OCI-LY1 (cell line): ENCODE measurements around the gene ANXA2R.

Experiments
- H2AFZ ChIP-seq: fragments of 200-600 bp; sonication (generic), shearing (Covaris generic); 2 replicates; pipeline ENCODE4 v1.6.0; 2014; ENCODE audit warnings: antibody characterized with exemption, mild to moderate bottlenecking, low read length
- H3F3A ChIP-seq: fragments of 200-600 bp; sonication (generic), shearing (Covaris generic); 2 replicates; pipeline ENCODE4 v1.6.0; 2014; ENCODE audit warnings: mild to moderate bottlenecking, antibody characterized with exemption, low read length, moderate library complexity; ENCODE audit not compliant: insufficient read depth
- H3K27ac ChIP-seq: fragments of 200-600 bp; sonication (generic); 2 replicates; pipeline ENCODE4 v1.5.1; 2014; ENCODE audit warnings: low read length, mixed run types, mild to moderate bottlenecking, low read depth; ENCODE audit not compliant: poor library complexity, severe bottlenecking
- H3K27me3 ChIP-seq: fragments of 200-600 bp; sonication (generic); 2 replicates; pipeline ENCODE4 v1.6.0; 2014; ENCODE audit warnings: antibody characterized with exemption, mild to moderate bottlenecking, low read length, moderate library complexity; ENCODE audit not compliant: insufficient read depth
- H3K36me3 ChIP-seq: fragments of 200-600 bp; sonication (generic); 2 replicates; pipeline ENCODE4 v1.6.1; 2014; ENCODE audit warnings: mild to moderate bottlenecking, antibody characterized with exemption, low read length, moderate library complexity, mixed read lengths; ENCODE audit not compliant: insufficient read depth
- H3K4me1 ChIP-seq: fragments of 200-600 bp; sonication (generic); 2 replicates; pipeline ENCODE4 v1.5.1; 2014; ENCODE audit warnings: mild to moderate bottlenecking, low read length, moderate library complexity; ENCODE audit not compliant: insufficient read depth, severe bottlenecking
- H3K4me2 ChIP-seq: fragments of 200-600 bp; sonication (generic), shearing (Covaris generic); 2 replicates; pipeline ENCODE4 v1.6.1; 2014; ENCODE audit warnings: low read length
- H3K4me3 ChIP-seq: fragments of 200-600 bp; sonication (generic); 2 replicates; pipeline ENCODE4 v1.5.1; 2014; ENCODE audit warnings: low read length, low read depth, mild to moderate bottlenecking, mixed read lengths; ENCODE audit not compliant: poor library complexity, severe bottlenecking
- H3K79me2 ChIP-seq: fragments of 200-600 bp; shearing (Covaris generic); 2 replicates; pipeline ENCODE4 v1.6.1; 2016; ENCODE audit warnings: mixed run types, low read length, mixed read lengths; ENCODE audit not compliant: insufficient read depth
- H3K9ac ChIP-seq: fragments of 200-600 bp; sonication (generic), shearing (Covaris generic); 2 replicates; pipeline ENCODE4 v1.6.1; 2014; ENCODE audit warnings: mild to moderate bottlenecking, low read length, mixed read lengths
- H3K9me2 ChIP-seq: fragments of 200-600 bp; sonication (generic), shearing (Covaris generic); 2 replicates; pipeline ENCODE4 v1.6.1; 2014; ENCODE audit warnings: low read depth, mild to moderate bottlenecking, low read length, mixed read lengths
- H3K9me3 ChIP-seq: fragments of 200-600 bp; shearing (Covaris generic); 2 replicates; pipeline ENCODE4 v1.6.1; 2014; ENCODE audit warnings: low read length, mixed read lengths
- H4K20me1 ChIP-seq: fragments of 200-600 bp; sonication (generic), shearing (Covaris generic); 2 replicates; pipeline ENCODE4 v1.6.0; 2016; ENCODE audit warnings: mild to moderate bottlenecking, low read length; ENCODE audit not compliant: insufficient read depth
- EZH2 ChIP-seq: fragments of 200-600 bp; sonication (generic), shearing (Covaris generic); IDR thresholded peaks from 2 replicates; pipeline ENCODE4 v1.8.0; 2017; ENCODE audit warnings: borderline replicate concordance, mixed run types, mild to moderate bottlenecking, antibody characterized with exemption, low read length, moderate library complexity, mixed read lengths
- TF ChIP-seq, protein P1 (sequence below): fragments of 200-600 bp; sonication (generic), shearing (Covaris generic); IDR thresholded peaks from 2 replicates; pipeline ENCODE4 v1.5.1; 2017; ENCODE audit warnings: mild to moderate bottlenecking, antibody characterized with exemption, low read length, moderate library complexity, mixed read lengths

ANXA2R gene

DNA sequence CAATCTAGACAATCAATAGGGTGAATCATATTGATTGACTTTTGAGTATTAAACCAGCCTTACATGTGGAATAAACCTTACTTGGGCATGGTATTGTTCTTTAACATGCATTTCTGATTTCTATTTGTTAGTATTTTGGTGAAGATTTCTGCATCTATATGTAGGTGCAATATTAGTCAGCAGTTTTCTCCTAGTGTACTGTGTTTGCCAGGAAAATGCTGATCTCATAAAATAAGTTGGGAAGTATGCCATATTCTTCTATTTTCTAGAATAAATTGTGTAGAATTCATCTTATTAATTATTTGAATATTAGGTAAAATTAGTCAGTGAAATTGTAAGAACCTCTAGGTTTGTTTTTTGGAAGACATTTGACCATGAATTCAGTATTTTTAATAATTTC lies 38.4 kb downstream of the ANXA2R start:
- Histone ChIP-seq H3K79me2 (no peaks in the 10 kb centered on the region), H2AFZ (no peak overlapping the region), H3K4me3 (no peak overlapping the region), H3K27me3 (no peaks in the 10 kb centered on the region), H3K9me3 (no peaks in the 10 kb centered on the region), H3K4me1 (no peaks in the 10 kb centered on the region), H3K36me3 (no peaks in the 10 kb centered on the region), H3K9me2 (no peaks in the 10 kb centered on the region), H3F3A (peaks cover 5% of the 10 kb centered on the region; the same call in 1 of the 2 replicates), H3K27ac (no peak overlapping the region), H4K20me1 (no peaks in the 10 kb centered on the region), H3K9ac (no peak overlapping the region), H3K4me2 (no peak overlapping the region)
- no peak for TF ChIP-seq EZH2
- TF ChIP-seq, protein P1, sequence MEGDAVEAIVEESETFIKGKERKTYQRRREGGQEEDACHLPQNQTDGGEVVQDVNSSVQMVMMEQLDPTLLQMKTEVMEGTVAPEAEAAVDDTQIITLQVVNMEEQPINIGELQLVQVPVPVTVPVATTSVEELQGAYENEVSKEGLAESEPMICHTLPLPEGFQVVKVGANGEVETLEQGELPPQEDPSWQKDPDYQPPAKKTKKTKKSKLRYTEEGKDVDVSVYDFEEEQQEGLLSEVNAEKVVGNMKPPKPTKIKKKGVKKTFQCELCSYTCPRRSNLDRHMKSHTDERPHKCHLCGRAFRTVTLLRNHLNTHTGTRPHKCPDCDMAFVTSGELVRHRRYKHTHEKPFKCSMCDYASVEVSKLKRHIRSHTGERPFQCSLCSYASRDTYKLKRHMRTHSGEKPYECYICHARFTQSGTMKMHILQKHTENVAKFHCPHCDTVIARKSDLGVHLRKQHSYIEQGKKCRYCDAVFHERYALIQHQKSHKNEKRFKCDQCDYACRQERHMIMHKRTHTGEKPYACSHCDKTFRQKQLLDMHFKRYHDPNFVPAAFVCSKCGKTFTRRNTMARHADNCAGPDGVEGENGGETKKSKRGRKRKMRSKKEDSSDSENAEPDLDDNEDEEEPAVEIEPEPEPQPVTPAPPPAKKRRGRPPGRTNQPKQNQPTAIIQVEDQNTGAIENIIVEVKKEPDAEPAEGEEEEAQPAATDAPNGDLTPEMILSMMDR, result no peak

DNA sequence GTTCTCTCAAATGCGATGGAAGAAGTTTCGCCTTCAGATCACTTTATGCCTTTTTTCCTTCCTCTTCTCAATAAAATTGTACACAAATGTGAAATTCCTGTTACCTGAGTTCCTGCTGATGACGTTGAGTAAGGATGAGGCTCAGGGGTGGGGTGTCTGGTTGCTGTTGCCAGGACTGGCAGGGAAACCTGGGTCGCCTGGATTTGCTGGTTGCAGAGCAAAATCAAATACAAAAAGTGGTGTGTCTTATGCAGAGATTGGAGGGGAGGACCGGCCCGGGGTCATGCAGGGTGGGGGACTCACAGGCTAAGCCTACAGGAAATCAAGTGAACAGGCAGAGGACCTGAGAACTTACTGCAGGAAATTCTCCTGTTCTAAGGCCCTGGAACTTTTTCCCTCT lies 39.2 kb downstream of the ANXA2R start:
- H2AFZ ChIP-seq, result no peak overlapping the region
- H3K9ac ChIP-seq, result no peak overlapping the region
- H3K9me3 ChIP-seq, result no peaks in the 10 kb centered on the region
- H3F3A ChIP-seq, result no peaks in the 10 kb centered on the region
- no peaks in the 10 kb centered on the region for H3K4me1 ChIP-seq
- no peak overlapping the region for H3K27ac ChIP-seq
- H3K9me2 ChIP-seq, result no peaks in the 10 kb centered on the region
- no peaks in the 10 kb centered on the region for H4K20me1 ChIP-seq
- H3K4me3 ChIP-seq, result no peak overlapping the region
- H3K79me2 ChIP-seq, result no peaks in the 10 kb centered on the region
- no peaks in the 10 kb centered on the region for H3K27me3 ChIP-seq
- H3K4me2 ChIP-seq, result no peak overlapping the region
- no peaks in the 10 kb centered on the region for H3K36me3 ChIP-seq
- TF ChIP-seq, protein P1, result no peak
- no peak for TF ChIP-seq EZH2

DNA sequence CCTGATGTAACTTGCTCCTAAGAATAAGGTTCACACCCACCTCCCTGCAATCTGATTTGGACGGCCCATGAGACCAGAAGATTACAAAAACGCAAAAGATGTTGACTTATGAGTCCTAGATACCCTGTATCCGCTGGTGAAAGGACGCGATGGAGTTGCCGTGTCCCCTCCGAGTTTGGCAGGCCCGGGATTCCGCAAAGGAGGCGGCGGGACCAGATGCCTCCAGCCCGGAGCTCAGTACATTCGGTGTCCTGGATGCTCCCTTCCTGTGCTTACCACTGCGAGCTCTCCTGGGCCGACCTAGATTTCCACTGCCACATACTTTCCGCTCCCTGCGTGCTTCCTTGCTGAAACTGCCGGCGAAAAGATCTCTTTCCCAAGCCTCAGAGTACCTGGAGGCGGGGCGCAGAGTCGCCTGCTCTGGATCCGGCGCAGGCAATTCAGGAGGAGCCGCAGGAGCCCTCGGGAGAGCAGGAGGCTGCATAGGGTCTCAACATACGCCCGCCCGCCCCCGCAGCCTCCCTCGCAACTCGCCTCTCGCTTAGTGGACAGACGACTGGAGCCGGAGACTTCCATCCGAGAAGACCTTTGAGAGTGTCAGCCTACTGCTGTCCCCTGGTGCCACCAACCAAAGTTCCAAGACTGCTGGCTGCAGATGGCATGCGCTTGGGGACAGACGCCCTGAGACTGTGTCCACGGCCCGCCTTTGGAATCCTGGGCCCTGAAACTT lies 39.8 kb downstream of the ANXA2R start:
- Histone ChIP-seq H3K4me1 (peaks cover 3% of the 10 kb centered on the region), H3K79me2 (no peaks in the 10 kb centered on the region), H3K4me2 (no peak overlapping the region), H4K20me1 (no peaks in the 10 kb centered on the region), H3K4me3 (no peak overlapping the region), H3K9ac (no peak overlapping the region), H3K9me2 (no peaks in the 10 kb centered on the region), H3K9me3 (no peaks in the 10 kb centered on the region), H3K36me3 (no peaks in the 10 kb centered on the region), H3F3A (no peaks in the 10 kb centered on the region), H3K27me3 (no peaks in the 10 kb centered on the region), H2AFZ (no peak overlapping the region), H3K27ac (no peak overlapping the region)
- no peak for TF ChIP-seq EZH2
- TF ChIP-seq, protein P1, result no peak
